Fibroblast of the conjunctiva (primary cell): ENCODE measurements around the gene IWS1.
"Not testable (repeated sequence)": the region's sequence is repeated elsewhere in the genome, so short reads cannot be mapped to it uniquely, and the experiment has no call there.

Experiments
- DNase-seq: peaks from one replicate; pipeline ENCODE4 v3.0.0-alpha.2; 2010; ENCODE audit warnings: low read depth

The IWS1 gene

GRCh38 chr2:127526132-127527000, at the start of gene IWS1:
IWS1 (minus strand) TSS chr2:127526489; CDS start chr2:127526208, 281 bp downstream.
- DNase-seq: peak; percentile 90

DNA sequence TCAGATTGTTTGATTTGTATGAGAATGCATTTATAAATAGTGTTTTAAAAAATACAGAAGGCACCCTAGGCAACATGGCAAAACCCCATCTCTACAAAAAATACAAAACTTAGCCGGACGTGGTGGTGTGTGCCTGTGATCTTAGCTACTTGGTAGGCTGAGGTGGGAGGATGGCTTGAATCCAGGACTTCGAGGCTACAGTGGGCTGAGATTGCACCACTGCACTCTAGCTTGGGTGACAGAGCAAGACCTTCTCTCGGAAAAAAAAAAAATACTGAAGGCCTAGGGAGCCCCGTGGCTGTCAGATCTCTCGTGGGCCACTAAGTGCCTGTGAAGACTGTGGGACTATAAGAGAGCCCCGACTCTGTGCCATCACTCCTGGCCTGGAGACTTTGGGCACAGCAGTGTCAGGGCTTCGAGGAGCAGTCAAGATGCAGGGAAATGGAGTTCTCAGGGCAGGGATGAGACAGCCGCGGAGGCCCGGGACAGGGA, 49.7 kb upstream of the IWS1 start:
- DNase-seq: no peak

- DNase-seq: no peak
These were observed 49.0 kb upstream of the IWS1 start for GRCh38 chr2:127575185-127575765.

DNA sequence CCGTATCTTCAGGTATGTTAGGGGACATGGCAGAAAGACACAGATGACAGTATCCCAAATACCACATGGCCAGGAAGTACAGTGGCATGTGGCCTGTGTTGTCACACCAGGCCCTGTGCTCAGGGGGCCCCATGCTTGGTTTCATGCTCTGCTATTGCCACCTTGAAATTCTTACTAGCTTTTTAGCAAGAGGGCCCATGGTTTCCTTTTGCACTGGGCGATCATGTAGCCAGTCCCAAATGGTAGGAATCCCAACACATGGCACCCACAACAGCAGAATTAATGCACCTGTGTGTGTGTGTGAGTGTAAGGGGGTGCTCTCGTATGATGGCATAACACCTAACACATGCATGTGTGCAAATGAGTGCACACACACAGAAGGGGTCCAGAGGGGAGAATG, 48.4 kb upstream of the IWS1 start:
- DNase-seq: no peak

GRCh38 chr2:127573771-127574170, 47.5 kb upstream of the IWS1 start:
- no peak for DNase-seq

- no peak for DNase-seq
These were observed 47.0 kb upstream of the IWS1 start for GRCh38 chr2:127573298-127573697.

DNA sequence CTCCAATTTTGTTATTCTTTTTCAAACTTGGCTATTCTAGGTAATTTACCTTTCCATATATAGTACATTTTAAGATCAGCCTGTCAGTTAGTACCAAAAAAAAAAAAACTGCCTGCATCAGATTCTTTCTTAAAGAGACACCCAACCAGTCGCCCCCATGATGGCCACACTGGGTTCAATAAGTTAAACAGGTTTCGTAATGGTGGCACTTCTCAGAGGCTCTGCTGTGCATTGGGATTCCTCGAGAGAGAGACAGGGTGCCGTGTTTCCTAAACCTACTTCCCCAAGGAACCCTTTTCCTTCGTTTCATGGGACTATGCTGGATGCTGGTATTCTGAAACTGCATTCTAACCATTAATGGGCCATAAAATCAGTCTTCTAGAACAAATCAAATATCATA, 46.6 kb upstream of the IWS1 start:
- DNase-seq: no peak

GRCh38 chr2:127572352-127572751, 46.1 kb upstream of the IWS1 start:
- not testable (repeated sequence) for DNase-seq

GRCh38 chr2:127570282-127571250, 44.3 kb upstream of the IWS1 start:
- no peak for DNase-seq

DNA sequence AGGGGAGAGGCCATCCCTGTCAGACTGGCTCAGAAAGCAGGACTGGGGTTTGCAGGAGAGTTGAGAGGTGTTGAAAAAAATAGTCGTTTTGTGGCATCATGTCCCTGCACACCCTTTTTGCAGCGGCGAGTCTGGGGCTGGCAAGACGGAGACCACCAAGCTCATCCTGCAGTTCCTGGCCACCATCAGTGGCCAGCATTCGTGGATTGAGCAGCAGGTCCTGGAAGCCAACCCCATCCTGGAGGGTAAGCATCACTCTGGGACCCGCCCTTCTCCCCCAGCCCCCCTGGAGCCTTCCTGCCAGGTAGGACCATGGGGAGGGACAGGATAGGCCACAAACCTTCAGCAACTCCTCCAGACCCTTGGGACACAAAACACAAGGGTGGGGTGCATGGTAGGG, 43.4 kb upstream of the IWS1 start:
- DNase-seq: no peak

- DNase-seq: no peak
These were observed 41.8 kb upstream of the IWS1 start for GRCh38 chr2:127568128-127568527.

DNA sequence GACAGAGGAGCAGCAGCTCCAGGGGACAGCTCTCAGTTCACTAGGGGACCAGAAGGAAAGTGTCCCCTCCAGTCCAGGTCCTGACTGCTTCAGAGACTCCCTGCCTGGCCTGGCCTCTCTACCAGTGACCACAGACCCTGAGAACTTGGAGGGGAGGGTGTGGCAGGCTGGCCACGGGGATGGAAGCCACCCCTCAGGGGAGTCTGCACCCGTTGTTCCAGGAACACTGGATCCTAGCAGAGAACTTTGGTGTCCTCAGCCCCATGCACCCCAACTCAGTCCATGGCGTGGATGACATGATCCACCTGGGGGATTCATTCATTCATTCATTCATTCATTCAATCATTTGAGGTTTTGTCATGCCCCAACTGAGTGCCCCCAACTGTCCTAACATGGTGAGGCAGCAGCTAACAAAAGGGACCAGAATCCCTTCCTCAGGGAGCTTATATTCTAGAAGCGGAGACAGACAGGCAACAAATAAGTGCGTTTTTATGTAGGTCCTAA, 41.1 kb upstream of the IWS1 start:
- DNase-seq: no peak

GRCh38 chr2:127566576-127566975, 40.3 kb upstream of the IWS1 start:
- no peak for DNase-seq

- no peak for DNase-seq
These were observed 39.8 kb upstream of the IWS1 start for GRCh38 chr2:127566139-127566417.

DNA sequence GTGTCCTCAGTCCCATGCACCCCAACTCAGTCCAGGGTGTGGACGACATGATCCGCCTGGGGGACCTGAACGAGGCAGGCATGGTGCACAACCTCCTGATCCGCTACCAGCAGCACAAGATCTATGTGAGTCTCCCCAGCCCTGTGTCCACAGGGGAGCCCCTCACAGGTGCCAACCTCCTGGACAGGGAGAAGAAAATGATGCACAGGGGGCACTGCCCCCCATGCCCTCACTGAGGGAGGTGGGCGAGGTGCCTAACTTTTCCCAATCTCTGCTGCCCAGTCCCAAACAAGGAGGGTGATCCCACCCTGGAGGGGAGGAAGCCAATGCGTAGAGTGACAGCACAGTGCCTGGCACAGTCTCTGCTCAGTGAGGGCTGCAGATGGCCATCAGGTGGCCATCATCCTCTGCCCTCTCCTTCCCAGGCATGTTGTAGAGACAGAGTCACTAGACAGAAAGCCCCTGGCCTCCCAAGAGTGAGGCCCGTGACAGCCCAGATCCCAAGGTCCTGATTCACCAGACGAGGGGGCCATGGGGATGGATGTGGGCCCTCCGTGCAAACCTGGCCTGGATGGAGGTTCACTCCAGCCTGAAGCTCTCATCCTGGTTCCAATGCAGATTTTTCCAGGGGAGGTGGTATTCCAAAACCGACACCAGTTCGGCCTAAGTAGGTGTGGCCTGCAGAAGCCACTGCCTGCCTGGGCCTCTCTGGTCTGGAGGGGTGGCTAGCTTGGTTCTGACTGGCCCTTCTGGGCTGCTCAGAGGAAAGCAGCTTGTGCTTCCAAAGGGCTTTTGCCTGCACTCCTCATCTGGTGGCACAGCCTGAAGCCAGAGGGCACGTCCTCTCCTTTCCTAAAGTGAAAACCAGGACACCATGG, 39.2 kb upstream of the IWS1 start:
- no peak for DNase-seq

DNA sequence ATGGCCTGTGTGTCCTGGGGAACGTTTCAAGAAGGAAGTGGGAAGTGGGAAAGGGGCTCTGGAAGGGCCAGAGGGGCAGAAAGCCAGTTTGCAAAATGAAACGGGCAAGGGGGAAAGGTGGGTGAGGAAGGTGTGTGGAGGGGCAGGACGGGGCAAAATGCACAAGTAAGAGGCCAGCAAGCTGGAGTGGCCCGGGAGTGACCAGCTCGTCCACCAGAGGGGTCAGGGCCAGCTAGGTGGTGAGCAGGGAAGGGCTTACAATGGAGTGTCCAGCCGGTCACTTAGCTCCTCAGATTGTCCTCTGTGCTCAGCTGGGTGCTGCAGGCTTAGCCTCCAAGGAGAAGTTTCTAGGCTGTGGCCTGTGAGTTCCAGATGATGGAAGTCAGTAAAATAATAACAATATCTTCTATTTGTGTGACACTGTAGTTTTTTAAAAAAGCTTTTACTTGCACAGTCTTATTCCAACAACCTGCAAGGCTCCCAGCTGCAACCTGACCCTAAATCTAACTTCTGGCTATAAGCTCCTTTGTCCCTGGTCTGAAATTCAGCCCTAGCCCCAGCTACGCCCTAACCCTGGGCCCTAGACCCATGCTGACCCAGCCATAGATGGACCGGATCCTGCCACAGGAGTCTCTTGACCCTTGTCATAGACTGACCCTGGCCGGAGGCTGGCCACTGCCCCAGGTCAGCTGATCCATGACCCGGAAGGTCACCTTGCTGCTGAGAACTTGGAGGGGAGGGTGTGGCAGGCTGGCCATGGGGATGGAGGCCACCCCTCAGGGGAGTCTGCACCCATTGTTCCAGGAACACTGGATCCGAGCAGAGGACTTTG, 38.4 kb upstream of the IWS1 start:
- DNase-seq: no peak

DNA sequence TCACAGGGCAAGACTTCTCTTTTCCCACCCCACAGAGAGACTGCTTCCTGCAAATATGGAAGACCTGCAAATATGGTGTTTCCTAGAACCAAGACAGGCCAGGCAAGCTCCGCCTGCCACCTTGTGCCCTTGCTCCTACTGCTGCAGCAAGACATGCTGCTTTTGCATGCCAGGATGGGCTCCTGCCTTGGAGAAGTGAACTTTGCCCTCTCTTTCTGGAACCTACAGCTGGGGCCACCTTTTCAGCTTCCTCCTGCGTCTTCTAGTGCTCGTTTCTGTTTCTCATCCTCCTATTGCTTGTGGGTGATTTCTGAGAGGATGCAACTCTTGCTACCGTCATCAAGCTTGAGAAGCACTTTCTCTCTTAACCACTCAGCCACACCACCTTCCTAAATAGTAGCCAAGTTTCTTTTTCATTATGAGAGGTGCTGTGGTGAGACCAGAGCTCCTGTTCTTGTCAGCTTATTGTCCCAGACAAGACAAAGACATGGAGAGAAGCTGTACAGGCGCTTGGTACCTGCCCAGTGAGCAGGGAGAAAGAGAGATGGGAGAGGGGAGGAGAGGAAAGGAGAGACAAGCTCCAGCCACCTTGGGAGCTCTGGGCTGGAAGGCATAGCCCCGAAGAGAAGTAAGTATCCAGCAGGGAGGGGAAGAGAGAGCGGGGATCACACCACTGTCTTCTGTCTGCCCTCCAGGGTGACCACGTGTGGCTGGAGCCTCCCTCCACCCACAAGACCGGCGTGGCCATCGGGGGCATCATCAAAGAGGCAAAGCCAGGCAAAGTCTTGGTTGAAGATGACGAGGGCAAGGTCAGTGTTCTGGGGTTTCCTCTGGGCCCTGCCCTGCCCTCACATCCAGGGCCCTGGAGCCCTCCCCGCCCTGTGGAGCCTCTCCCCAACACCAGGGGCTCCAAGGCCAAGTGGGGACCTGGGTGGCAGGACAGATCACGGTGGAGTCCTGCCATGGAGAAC, 37.5 kb upstream of the IWS1 start:
- DNase-seq: no peak

DNA sequence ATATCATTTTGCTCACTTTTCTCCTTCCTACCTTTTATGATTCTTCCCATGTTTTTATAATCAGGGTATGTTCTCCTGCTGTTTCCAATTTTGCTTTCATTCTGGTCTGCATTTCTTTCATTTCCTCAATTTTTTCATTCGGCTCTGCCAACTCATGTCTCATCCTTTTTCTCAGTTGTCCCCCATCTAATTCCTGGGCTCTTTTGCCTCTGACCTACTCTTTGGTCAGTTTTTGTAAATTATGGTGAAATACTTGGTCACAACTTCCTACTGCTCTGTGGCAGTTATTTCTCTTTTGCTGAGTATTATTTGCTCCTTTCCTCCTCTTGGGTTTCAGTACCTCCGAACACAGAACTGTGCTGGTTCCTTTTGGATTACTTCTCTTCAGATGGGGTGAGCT, 36.6 kb upstream of the IWS1 start:
- no peak for DNase-seq

- no peak for DNase-seq
These were observed 35.1 kb upstream of the IWS1 start for GRCh38 chr2:127561371-127561770.
